ENCODE measurements around the gene ANKRD12.

- TF ChIP-seq TAF1 (IDR thresholded peaks at IDR 0.05; ENCODE audit: borderline replicate concordance, low read depth, low read length) (no peak), POLR2A (IDR thresholded peaks at IDR 0.05; ENCODE audit: low read depth, low read length) (no peak)
Observed at GRCh38 chr18:9209279-9209678, 72.7 kb downstream of the ANKRD12 start.

All from GM12892 (cell line).